Uterus (tissue), 4 donors: Measurements from ENCODE around the gene RUNX1. TPM values are rescaled to one million over a fixed set of nuclear protein-coding genes. Genes with fewer than 3 reads are reported as not detected.

Experiments
- DNase-seq, 2 donors: peaks; one replicate each; pipeline ENCODE4 v3.0.0-alpha.2; 2019 to 2020
- H3K27ac ChIP-seq, 2 donors: fragments of 200-600 bp; sonication (generic); 1 replicate in 1 of 2; 2 replicates in 1 of 2; pipeline ENCODE4 v1.5.1; 2016 to 2018
- H3K27me3 ChIP-seq, 2 donors: fragments of 200-600 bp; sonication (generic); one replicate each; pipeline ENCODE4 v1.5.1; 2018 to 2019; ENCODE audit warnings: control low read depth in 1 of 2
- H3K36me3 ChIP-seq, 2 donors: fragments of 200-600 bp; sonication (generic); one replicate each; pipeline ENCODE4 v1.5.1; 2019; ENCODE audit warnings: control low read depth in 1 of 2
- H3K4me1 ChIP-seq, 2 donors: fragments of 200-600 bp; sonication (generic); one replicate each; pipeline ENCODE4 v1.5.1; 2018 to 2019; ENCODE audit warnings: control low read depth in 1 of 2
- H3K4me3 ChIP-seq, 2 donors: fragments of 200-600 bp; sonication (generic); 1 replicate in 1 of 2; 2 replicates in 1 of 2; pipeline ENCODE4 v1.5.1; 2018 to 2019; ENCODE audit warnings: mild to moderate bottlenecking in 1 of 2
- H3K9me3 ChIP-seq, 2 donors: fragments of 200-600 bp; sonication (generic); one replicate each; pipeline ENCODE4 v1.5.1; 2019; ENCODE audit warnings: control low read depth in 1 of 2
- CTCF ChIP-seq, 4 experiments: fragments of 200-600 bp in 2 of 4; fragments of 450-650 bp in 2 of 4; sonication (generic) in 2 of 4; IDR thresholded peaks; one replicate each; pipeline ENCODE4 v1.5.1; 2016 to 2019; ENCODE audit warnings: antibody characterized with exemption in 4 of 4, mild to moderate bottlenecking in 2 of 4, moderate library complexity in 1 of 4
- POLR2A ChIP-seq, 2 donors: fragments of 450-650 bp; IDR thresholded peaks; one replicate each; pipeline ENCODE4 v1.6.1; 2016; ENCODE audit warnings: antibody characterized with exemption in 2 of 2, mild to moderate bottlenecking in 1 of 2, moderate library complexity in 1 of 2
- intact Hi-C: fragments of 100-400 bp; cut with DNase I; formaldehyde crosslinking; loops from one replicate; pipeline ENCODE4 v1.15.1; 2023; ENCODE audit warnings: low total_unique reads
- total RNA-seq, 4 donors: library from RNA; depleted of rRNA in 3 of 4; stranded (reverse); fragments of >200 nt in 3 of 4; gene quantifications; one replicate each; pipeline versions ENCODE4 v1.1.0 to v1.2.4, GENCODE V29; 2014 to 2023
- donor health status: DM: yes; HTN: yes; CAD: no.

The RUNX1 gene
- total RNA-seq, 4 donors from 2014 or later = under 0.01 to 13.2 (median 8.7) TPM

GRCh38 chr21:34912022-34912945, 136.8 kb downstream of the RUNX1 start:
- no peak overlapping the region for H3K27ac ChIP-seq
- DNase-seq = no peak
- no peaks in the 10 kb centered on the region for H3K27me3 ChIP-seq
- no peaks in the 10 kb centered on the region for H3K9me3 ChIP-seq
- TF ChIP-seq POLR2A (IDR thresholded peaks at IDR 0.05) (no peak), CTCF (IDR thresholded peaks at IDR 0.05) (no peak)
- intact Hi-C loops = no loop called here
- H3K4me1 ChIP-seq = no peaks in the 10 kb centered on the region
- no peaks in the 10 kb centered on the region for H3K36me3 ChIP-seq
- no peak overlapping the region for H3K4me3 ChIP-seq

DNA sequence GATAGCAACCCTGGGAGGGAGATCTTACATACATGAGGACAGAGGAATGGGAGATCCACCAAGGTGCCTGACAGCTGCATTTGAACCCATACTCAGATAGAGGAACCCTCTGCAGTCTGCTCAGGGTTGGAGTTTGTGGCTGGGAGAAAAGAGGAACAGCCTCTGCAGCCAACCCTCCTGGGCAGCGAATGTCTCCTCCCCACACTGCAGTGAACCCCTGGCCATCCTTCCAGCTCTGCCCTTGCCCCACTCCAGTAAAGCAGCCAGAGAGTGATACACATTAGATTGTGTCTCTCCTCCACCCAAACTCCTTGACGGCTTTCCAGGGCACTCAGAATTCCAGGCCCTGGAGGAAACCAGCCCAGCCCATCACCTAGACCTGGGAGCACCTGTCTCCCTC, 137.7 kb downstream of the RUNX1 start:
- no peak overlapping the region for H3K4me3 ChIP-seq
- no peaks in the 10 kb centered on the region for H3K4me1 ChIP-seq
- H3K27me3 ChIP-seq = no peaks in the 10 kb centered on the region
- no peak for DNase-seq
- H3K9me3 ChIP-seq = no peaks in the 10 kb centered on the region
- TF ChIP-seq POLR2A (IDR thresholded peaks at IDR 0.05) = no peak
- no peak for TF ChIP-seq CTCF (IDR thresholded peaks at IDR 0.05)
- H3K36me3 ChIP-seq = no peaks in the 10 kb centered on the region
- no peak overlapping the region for H3K27ac ChIP-seq
- intact Hi-C loops = no loop called here

DNA sequence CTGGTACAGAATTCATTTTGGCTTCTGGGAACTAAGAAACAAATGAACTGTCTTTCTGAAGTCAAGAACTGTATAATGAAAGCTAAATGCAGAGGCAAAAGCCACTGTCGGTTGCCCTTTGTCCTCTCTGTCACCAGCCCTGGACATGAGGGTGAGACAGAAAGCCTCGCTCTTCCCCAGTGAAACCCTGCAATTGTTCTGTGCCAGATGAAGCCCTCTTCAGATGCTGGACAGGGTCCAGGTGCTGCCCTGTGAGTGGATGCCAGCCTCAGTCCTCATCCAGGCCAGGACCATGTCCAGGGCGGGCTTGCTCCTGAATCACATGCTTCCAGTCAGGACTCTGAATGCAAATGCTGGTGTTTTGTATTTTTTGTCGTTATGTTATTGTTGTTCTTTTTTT, 138.7 kb downstream of the RUNX1 start:
- no peaks in the 10 kb centered on the region for H3K27me3 ChIP-seq
- H3K27ac ChIP-seq = no peak overlapping the region
- no peaks in the 10 kb centered on the region for H3K36me3 ChIP-seq
- no peak overlapping the region for H3K4me3 ChIP-seq
- intact Hi-C loops = no loop called here
- H3K4me1 ChIP-seq = no peaks in the 10 kb centered on the region
- no peaks in the 10 kb centered on the region for H3K9me3 ChIP-seq
- no peak for DNase-seq
- TF ChIP-seq POLR2A (IDR thresholded peaks at IDR 0.05) = no peak
- no peak for TF ChIP-seq CTCF (IDR thresholded peaks at IDR 0.05)

DNA sequence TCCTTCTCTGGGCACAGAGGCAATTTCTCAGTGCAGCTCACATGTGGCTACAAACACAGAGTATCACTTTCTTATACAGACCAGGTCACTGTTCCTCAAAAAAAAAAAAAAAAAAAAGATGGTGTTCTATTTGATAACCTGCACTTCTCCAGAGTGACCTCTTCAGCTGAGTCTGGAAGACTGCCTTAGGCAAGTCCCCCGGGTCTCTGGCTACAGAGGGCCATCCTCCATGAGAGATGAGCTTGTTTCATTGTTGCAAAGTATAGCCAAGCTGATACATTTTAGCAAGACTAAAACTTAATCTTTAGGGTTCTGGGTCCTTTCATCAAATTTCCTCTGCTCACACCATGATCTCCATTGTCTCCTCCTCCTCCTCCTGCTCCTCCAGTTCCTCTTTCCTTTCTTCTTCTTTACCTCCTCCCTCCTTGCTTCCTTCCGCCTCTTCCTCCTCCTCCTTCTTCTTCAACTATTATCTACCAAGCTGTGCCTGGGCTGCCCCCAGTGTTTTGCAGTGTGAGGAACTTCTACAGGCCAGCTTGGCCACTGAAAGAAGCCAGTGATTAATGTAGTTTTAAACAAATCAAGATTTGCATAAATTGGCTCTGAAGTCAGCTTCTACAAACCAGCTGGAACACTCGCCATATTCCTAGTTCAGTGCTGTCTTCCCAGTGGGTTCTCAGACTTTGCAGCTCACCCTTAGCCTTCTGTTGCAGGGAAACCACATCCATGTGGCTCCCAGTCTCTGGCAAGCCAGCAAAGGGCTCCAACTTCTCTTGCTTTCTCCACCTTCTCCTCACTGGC, 139.4 kb downstream of the RUNX1 start:
- intact Hi-C loops = no loop called here
- Histone ChIP-seq H3K4me3 (no peak overlapping the region), H3K27me3 (no peaks in the 10 kb centered on the region), H3K27ac (no peak overlapping the region), H3K36me3 (no peaks in the 10 kb centered on the region), H3K9me3 (no peaks in the 10 kb centered on the region), H3K4me1 (no peaks in the 10 kb centered on the region)
- TF ChIP-seq POLR2A (IDR thresholded peaks at IDR 0.05) = no peak
- no peak for TF ChIP-seq CTCF (IDR thresholded peaks at IDR 0.05)
- DNase-seq = no peak
